K562 treated with DMSO at 1 percent for 48 hours (cell line): ENCODE data around the gene NRARP. TPM values are rescaled to one million over a fixed set of nuclear protein-coding genes. Genes with fewer than 3 reads are reported as not detected.

Experiments used
- total RNA-seq: library from RNA; unstranded; fragments of 300-600 nt; gene quantifications from 2 replicates; pipeline ENCODE4 v1.2.3, GENCODE V29; 2022; ENCODE audit warnings: low replicate concordance; ENCODE audit errors: extremely low read depth

NRARP gene
- not detected in 2 replicates for total RNA-seq

GRCh38 chr9:137302118-137302448 lies at the start of gene NRARP:
NRARP (minus strand) TSS chr9:137302271; CDS start chr9:137301928, 343 bp downstream.

DNA sequence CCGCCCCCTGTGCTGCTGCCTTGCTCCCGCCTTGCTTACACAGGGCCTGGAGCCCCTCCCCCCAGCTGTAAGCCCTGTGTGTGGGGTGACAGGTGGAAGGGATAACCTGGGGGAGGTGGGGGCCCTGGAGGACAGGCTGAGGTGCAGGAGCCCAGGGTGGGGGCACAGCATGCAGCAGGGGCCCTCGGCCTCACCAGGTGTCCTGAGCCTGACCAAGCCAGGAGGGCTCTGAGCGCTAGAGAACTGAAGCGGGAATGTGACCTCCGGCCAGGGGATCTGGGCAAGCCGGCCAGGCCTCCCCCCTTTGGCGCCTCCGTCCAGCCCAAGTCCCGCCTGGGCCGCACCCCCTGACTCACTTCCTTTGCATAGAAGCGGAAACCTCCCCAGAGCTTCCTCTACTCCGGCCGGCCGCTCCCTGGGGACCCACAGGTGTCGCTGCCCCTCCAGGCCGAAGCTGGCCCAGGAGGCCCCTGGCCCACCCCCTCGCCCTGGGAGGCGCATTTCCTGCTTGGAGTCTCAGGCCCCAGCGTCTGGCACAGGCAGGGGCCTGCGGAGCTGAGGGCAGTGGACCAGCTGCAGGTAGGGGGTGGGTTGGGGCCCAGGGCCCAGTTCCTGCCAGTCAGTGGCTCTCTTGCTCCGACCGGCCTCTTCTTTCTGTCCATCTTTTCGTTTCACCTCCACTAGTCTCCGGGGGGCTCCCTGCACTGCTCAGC lies 24.6 kb downstream of the NRARP start, which contains the start of gene TOR4A:
TOR4A (plus strand) TSS at position 398 of the 713 bp plus-strand sequence. CDS start 964 bp downstream, outside the sequence.

GRCh38 chr9:137254624-137255447 lies 47.2 kb downstream of the NRARP start, which contains the start of gene NELFB:
NELFB (plus strand) TSS chr9:137255327.

GRCh38 chr9:137251194-137251461 lies 50.9 kb downstream of the NRARP start, which contains the start of gene STPG3:
STPG3 (plus strand) TSS chr9:137251286; CDS start chr9:137251287, 1 bp downstream.

Other genes with a start within 250 kb of the NRARP start
- gene ENTPD2, start 248.2 kb downstream of the NRARP start, total RNA-seq: not detected in 2 replicates
- not detected in 2 replicates for gene SAPCD2, start 231.7 kb downstream of the NRARP start, total RNA-seq
- not detected in 2 replicates for gene UAP1L1, start 224.8 kb downstream of the NRARP start, total RNA-seq
- 167 TPM in 1 of 2 replicates, not detected in the other for gene MAN1B1, start 215.3 kb downstream of the NRARP start, total RNA-seq
- not detected in 2 replicates for gene DPP7, start 187.5 kb downstream of the NRARP start, total RNA-seq
- not detected in 2 replicates for gene GRIN1, start 163.1 kb downstream of the NRARP start, total RNA-seq
- gene LRRC26, start 132.2 kb downstream of the NRARP start, total RNA-seq: not detected in 2 replicates
- gene TMEM210, start 130.2 kb downstream of the NRARP start, total RNA-seq: not detected in 2 replicates
- gene ANAPC2, start 113.7 kb downstream of the NRARP start, total RNA-seq: not detected in 2 replicates
- gene SSNA1, start 113.6 kb downstream of the NRARP start, total RNA-seq: not detected in 2 replicates
- gene TPRN, start 101.5 kb downstream of the NRARP start, total RNA-seq: not detected in 2 replicates
- not detected in 2 replicates for gene TMEM203, start 96.6 kb downstream of the NRARP start, total RNA-seq
- gene NDOR1, start 96.6 kb downstream of the NRARP start, total RNA-seq: not detected in 2 replicates
- gene RNF208, start 80.0 kb downstream of the NRARP start, total RNA-seq: not detected in 2 replicates
- gene CYSRT1, start 77.1 kb downstream of the NRARP start, total RNA-seq: not detected in 2 replicates
- gene RNF224, start 74.8 kb downstream of the NRARP start, total RNA-seq: not detected in 2 replicates
- not detected in 2 replicates for gene SLC34A3, start 71.4 kb downstream of the NRARP start, total RNA-seq
- gene TUBB4B, start 61.0 kb downstream of the NRARP start, total RNA-seq: 943 TPM in 1 of 2 replicates, not detected in the other
- gene STPG3, start 51.0 kb downstream of the NRARP start, total RNA-seq: not detected in 2 replicates
- not detected in 2 replicates for gene NELFB, start 46.9 kb downstream of the NRARP start, total RNA-seq
- 87.0 TPM in 1 of 2 replicates, not detected in the other for gene TOR4A, start 24.5 kb downstream of the NRARP start, total RNA-seq
- gene EXD3, start 120.9 kb upstream of the NRARP start, total RNA-seq: not detected in 2 replicates
- not detected in 2 replicates for gene NOXA1, start 121.1 kb upstream of the NRARP start, total RNA-seq
- gene ENTPD8, start 139.1 kb upstream of the NRARP start, total RNA-seq: not detected in 2 replicates
- not detected in 2 replicates for gene NSMF, start 157.1 kb upstream of the NRARP start, total RNA-seq
- not detected in 2 replicates for gene PNPLA7, start 248.1 kb upstream of the NRARP start, total RNA-seq
- not detected in 2 replicates for gene MRPL41, start 249.6 kb upstream of the NRARP start, total RNA-seq